Mammary epithelial cell (primary cell): Measurements from ENCODE around the gene FOXRED1.

Source experiments
- CTCF ChIP-seq, 2 donors: IDR thresholded peaks in 1 of 2; conservative IDR thresholded peaks in 1 of 2; 2 replicates each; pipeline ENCODE4 v1.5.1; 2011 to 2012; ENCODE audit warnings: inconsistent platforms in 2 of 2, low read length in 2 of 2, mild to moderate bottlenecking in 2 of 2, control low read depth in 1 of 2, low read depth in 1 of 2; ENCODE audit not compliant: insufficient read depth in 1 of 2; ENCODE audit errors: extremely low read depth in 1 of 2
- EZH2 ChIP-seq: IDR thresholded peaks from 2 replicates; pipeline ENCODE4 v1.6.1; 2012; ENCODE audit warnings: low read length, inconsistent platforms, borderline replicate concordance

GRCh38 chr11:126268708-126269579 lies at the start of gene FOXRED1, which contains the start of gene SRPRA:
- no peak for TF ChIP-seq CTCF (conservative IDR thresholded peaks at IDR 0.05 in 1 of 2, IDR thresholded peaks at IDR 0.05 in 1 of 2; ENCODE audit: extremely low read depth in 1 of 2, insufficient read depth in 1 of 2, low read depth in 1 of 2, low read length in 2 of 2)
- no peak for TF ChIP-seq EZH2
